Duodenal mucosa (tissue), 2 donors: ENCODE measurements around the gene ACTG2.

Experiments used
- H3K27ac ChIP-seq: one replicate; pipeline ENCODE4 v1.7.0; 2013; ENCODE audit warnings: low read depth, low read length
- H3K27me3 ChIP-seq, 2 donors: one replicate each; pipeline ENCODE4 v1.7.0; 2013; ENCODE audit warnings: low read length in 2 of 2, control low read depth in 1 of 2; ENCODE audit not compliant: insufficient read depth in 2 of 2, control insufficient read depth in 1 of 2
- H3K36me3 ChIP-seq, 2 donors: one replicate each; pipeline ENCODE4 v1.7.0; 2013; ENCODE audit warnings: low read length in 2 of 2, control low read depth in 1 of 2; ENCODE audit not compliant: insufficient read depth in 2 of 2, control insufficient read depth in 1 of 2
- H3K4me1 ChIP-seq, 2 donors: one replicate each; pipeline ENCODE4 v1.7.0; 2013; ENCODE audit warnings: low read length in 2 of 2, control low read depth in 1 of 2; ENCODE audit not compliant: insufficient read depth in 2 of 2, control insufficient read depth in 1 of 2
- H3K4me3 ChIP-seq, 2 donors: one replicate each; pipeline ENCODE4 v1.7.0; 2013; ENCODE audit warnings: low read length in 2 of 2, low read depth in 1 of 2
- H3K9ac ChIP-seq, 2 donors: one replicate each; pipeline ENCODE4 v1.7.0; 2013; ENCODE audit warnings: low read length in 2 of 2, low read depth in 1 of 2
- H3K9me3 ChIP-seq, 2 donors: one replicate each; pipeline ENCODE4 v1.7.0; 2013; ENCODE audit warnings: low read length in 2 of 2, control low read depth in 1 of 2; ENCODE audit not compliant: control insufficient read depth in 1 of 2

The ACTG2 gene

DNA sequence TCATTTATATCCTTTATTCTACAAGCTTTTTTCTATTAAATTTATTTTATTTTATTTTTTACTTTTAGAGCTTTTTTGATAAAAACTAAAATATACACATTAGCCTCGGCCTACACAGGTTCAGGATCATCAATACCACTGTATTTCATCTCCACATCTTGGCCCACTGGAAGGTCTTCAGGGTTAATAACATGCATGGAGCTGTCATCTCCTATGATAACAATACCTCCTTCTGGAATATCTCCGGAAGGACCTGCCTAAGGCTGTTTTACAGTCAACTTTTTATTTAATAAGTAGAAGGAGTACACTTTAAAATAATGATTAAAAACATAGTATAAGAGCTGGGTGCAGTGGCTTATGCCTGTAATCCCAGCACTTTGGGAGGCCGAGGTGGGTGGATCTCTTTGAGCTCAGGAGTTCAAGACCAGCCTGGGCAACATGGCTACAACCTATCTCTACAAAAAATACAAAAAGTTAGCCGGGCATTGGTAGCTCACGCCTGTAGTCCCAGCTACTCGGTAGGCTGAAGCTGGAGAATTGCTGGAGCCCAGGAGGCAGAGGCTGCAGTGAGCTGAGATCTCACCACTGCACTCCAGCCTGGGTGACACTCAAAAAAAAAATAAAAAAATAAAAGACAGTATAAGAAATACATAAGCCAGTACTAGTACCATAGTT lies 18.2 kb downstream of the ACTG2 start:
- Histone ChIP-seq H3K36me3 (no peaks in the 10 kb centered on the region), H3K9me3 (no peaks in the 10 kb centered on the region), H3K4me3 (no peak overlapping the region), H3K9ac (no peak overlapping the region), H3K27ac (no peak overlapping the region), H3K4me1 (no peaks in the 10 kb centered on the region), H3K27me3 (no peaks in the 10 kb centered on the region)

DNA sequence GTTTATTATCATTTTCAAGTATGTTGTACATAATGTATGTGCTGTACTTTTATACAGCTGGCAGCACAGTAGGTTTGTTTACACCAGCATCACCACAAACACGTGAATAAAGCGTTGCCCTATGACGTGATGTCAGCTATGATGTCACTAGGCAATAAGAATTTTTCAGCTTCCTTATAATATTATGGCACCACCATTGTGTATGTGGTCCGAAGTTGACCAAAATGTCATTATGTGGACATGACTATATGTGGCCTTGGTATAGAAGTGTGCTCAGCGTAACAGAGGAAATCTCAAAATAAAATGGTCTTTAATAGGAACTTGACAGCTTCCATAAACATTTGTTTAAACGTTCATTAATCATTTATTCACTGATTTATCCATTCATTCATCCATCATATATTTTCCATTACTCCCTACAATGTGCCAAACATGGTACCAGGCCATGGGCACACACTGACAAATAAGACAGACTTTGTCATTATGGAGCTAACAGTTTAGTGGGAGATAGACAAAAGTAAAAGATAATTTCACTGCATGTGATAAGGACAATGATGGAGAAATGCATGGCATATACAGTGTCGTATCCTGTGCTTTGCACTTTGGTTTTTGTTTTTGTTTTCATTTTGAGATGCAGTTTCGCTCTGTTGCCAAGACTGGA lies 18.9 kb downstream of the ACTG2 start:
- Histone ChIP-seq H3K27me3 (no peaks in the 10 kb centered on the region), H3K9me3 (no peaks in the 10 kb centered on the region), H3K9ac (no peak overlapping the region), H3K36me3 (no peaks in the 10 kb centered on the region), H3K27ac (no peak overlapping the region), H3K4me1 (no peaks in the 10 kb centered on the region), H3K4me3 (no peak overlapping the region)

DNA sequence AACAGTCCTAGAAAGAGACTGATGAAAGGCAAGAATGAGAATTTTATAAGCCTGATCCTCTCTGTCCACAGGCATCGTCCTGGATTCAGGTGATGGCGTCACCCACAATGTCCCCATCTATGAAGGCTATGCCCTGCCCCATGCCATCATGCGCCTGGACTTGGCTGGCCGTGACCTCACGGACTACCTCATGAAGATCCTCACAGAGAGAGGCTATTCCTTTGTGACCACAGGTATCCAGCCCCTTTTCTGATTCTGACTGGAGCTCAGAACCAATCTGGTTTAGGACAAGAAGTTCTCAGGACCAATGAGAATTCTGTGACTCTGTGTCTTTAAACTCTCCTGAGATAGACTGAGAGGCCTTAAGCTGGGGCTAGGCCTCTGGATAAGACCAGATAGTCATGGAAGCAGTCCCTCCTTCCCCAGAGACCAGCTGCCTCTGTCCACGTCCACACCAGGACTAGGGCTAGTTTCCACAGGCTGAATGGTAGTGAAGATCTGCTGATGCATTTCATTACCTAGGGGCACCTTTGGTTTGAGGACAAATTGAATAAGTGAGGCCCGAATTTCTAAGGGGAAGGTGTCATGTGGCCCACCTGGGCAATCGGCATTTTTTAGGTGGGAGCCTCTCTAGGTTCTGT lies 20.7 kb downstream of the ACTG2 start:
- Histone ChIP-seq H3K9ac (no peak overlapping the region), H3K27ac (no peak overlapping the region), H3K4me1 (no peaks in the 10 kb centered on the region), H3K36me3 (no peaks in the 10 kb centered on the region), H3K9me3 (no peaks in the 10 kb centered on the region), H3K4me3 (no peak overlapping the region), H3K27me3 (no peaks in the 10 kb centered on the region)

DNA sequence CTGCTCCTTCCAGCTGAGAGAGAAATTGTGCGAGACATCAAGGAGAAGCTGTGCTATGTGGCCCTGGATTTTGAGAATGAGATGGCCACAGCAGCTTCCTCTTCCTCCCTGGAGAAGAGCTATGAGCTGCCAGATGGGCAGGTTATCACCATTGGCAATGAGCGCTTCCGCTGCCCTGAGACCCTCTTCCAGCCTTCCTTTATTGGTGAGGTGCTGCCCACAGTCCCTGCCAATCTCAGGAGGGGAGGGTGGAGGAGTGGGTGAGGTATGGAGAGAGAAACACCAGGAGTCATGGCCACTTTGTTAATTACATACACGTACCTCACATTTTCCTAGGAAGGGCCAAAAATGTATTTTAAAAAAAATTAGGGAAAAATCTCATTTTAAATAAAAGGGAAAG lies 21.9 kb downstream of the ACTG2 start:
- Histone ChIP-seq H3K36me3 (no peaks in the 10 kb centered on the region), H3K4me3 (no peak overlapping the region), H3K27me3 (no peaks in the 10 kb centered on the region), H3K4me1 (no peaks in the 10 kb centered on the region), H3K27ac (no peak overlapping the region), H3K9ac (no peak overlapping the region), H3K9me3 (no peaks in the 10 kb centered on the region)

- no peak overlapping the region for H3K9ac ChIP-seq
- H3K9me3 ChIP-seq: no peaks in the 10 kb centered on the region
- H3K4me3 ChIP-seq: no peak overlapping the region
- no peak overlapping the region for H3K27ac ChIP-seq
- no peaks in the 10 kb centered on the region for H3K36me3 ChIP-seq
- H3K4me1 ChIP-seq: no peaks in the 10 kb centered on the region
- no peaks in the 10 kb centered on the region for H3K27me3 ChIP-seq
Observed at GRCh38 chr2:73915437-73915993, 22.7 kb downstream of the ACTG2 start.

DNA sequence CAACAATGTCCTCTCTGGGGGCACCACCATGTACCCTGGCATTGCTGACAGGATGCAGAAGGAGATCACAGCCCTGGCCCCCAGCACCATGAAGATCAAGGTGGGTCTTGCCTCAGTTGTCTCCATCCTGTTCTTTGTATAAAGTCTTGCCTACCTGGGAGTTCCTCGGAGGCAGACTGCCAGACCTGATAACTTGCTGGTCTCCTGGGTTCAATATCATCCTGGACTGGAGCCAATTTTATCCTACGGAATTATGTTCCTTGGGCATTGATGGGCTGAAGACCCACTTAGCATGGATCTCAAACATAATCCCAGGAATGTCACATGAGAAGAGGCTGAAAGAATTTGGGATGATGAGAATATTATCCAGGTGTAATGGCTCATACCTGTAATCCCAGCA lies 23.9 kb downstream of the ACTG2 start:
- Histone ChIP-seq H3K9me3 (no peaks in the 10 kb centered on the region), H3K9ac (no peak overlapping the region), H3K27ac (no peak overlapping the region), H3K4me1 (no peaks in the 10 kb centered on the region), H3K4me3 (no peak overlapping the region), H3K36me3 (no peaks in the 10 kb centered on the region), H3K27me3 (no peaks in the 10 kb centered on the region)

GRCh38 chr2:73917296-73917695 lies 24.5 kb downstream of the ACTG2 start:
- Histone ChIP-seq H3K4me3 (no peak overlapping the region), H3K9me3 (no peaks in the 10 kb centered on the region), H3K4me1 (no peaks in the 10 kb centered on the region), H3K9ac (no peak overlapping the region), H3K27me3 (no peaks in the 10 kb centered on the region), H3K36me3 (no peaks in the 10 kb centered on the region), H3K27ac (no peak overlapping the region)

GRCh38 chr2:73917696-73918207 lies 24.9 kb downstream of the ACTG2 start:
- Histone ChIP-seq H3K9ac (no peak overlapping the region), H3K9me3 (no peaks in the 10 kb centered on the region), H3K4me3 (no peak overlapping the region), H3K36me3 (no peaks in the 10 kb centered on the region), H3K27me3 (no peaks in the 10 kb centered on the region), H3K27ac (no peak overlapping the region), H3K4me1 (no peaks in the 10 kb centered on the region)

GRCh38 chr2:73918856-73919255 lies 26.0 kb downstream of the ACTG2 start:
- Histone ChIP-seq H3K36me3 (no peaks in the 10 kb centered on the region), H3K9me3 (no peaks in the 10 kb centered on the region), H3K27ac (no peak overlapping the region), H3K4me3 (no peak overlapping the region), H3K4me1 (no peaks in the 10 kb centered on the region), H3K9ac (no peak overlapping the region), H3K27me3 (no peaks in the 10 kb centered on the region)

GRCh38 chr2:73919596-73920228 lies 26.9 kb downstream of the ACTG2 start:
- Histone ChIP-seq H3K36me3 (no peaks in the 10 kb centered on the region), H3K27ac (no peak overlapping the region), H3K9me3 (no peaks in the 10 kb centered on the region), H3K4me3 (no peak overlapping the region), H3K27me3 (no peaks in the 10 kb centered on the region), H3K4me1 (no peaks in the 10 kb centered on the region), H3K9ac (no peak overlapping the region)
